DOHH2 (cell line): Measurements from ENCODE around the gene CEACAM4.

ENCODE experiments used
- CTCF ChIP-seq: fragments of 200-600 bp; sonication (generic); IDR thresholded peaks from one replicate; pipeline ENCODE4 v1.5.1; 2014; ENCODE audit warnings: antibody characterized with exemption, mild to moderate bottlenecking, low read depth, low read length; ENCODE audit not compliant: poor library complexity, severe bottlenecking
- EZH2phosphoT487 ChIP-seq: fragments of 200-600 bp; sonication (generic); IDR thresholded peaks from 2 replicates; pipeline ENCODE4 v1.6.1; 2017; ENCODE audit warnings: borderline replicate concordance, mild to moderate bottlenecking, antibody characterized with exemption, low read length, moderate library complexity, mixed read lengths

- no peak for TF ChIP-seq CTCF
- TF ChIP-seq EZH2phosphoT487 = no peak
Measured at GRCh38 chr19:41578886-41579285, 48.0 kb downstream of the CEACAM4 start.
